Naive B cell (primary cell): ENCODE data around the gene CLDN10. TPM values are rescaled to one million over a fixed set of nuclear protein-coding genes. Genes with fewer than 3 reads are reported as not detected.

Experiments
- ATAC-seq, 2 donors: fragments of 150-1000 bp; cut with Tn5 transposase; 2 replicates each; pipeline ENCODE4 v1.10.0; 2021; ENCODE audit warnings: low read depth in 2 of 2, mild to moderate bottlenecking in 2 of 2, moderate library complexity in 2 of 2
- DNase-seq: peaks from one replicate; pipeline ENCODE4 v3.0.0; 2022
- H3K27ac Mint-ChIP-seq, 6 donors: one replicate each; pipeline ENCODE4 v1.8.0; 2020 to 2022; ENCODE audit warnings: mild to moderate bottlenecking in 6 of 6, mixed read lengths in 6 of 6, moderate library complexity in 5 of 6, inconsistent platforms in 2 of 6
- H3K27me3 Mint-ChIP-seq, 3 donors: one replicate each; pipeline ENCODE4 v1.8.0; 2021 to 2022; ENCODE audit warnings: mixed read lengths in 3 of 3, mild to moderate bottlenecking in 1 of 3
- H3K36me3 Mint-ChIP-seq, 2 donors: one replicate each; pipeline ENCODE4 v1.8.0; 2020 to 2022; ENCODE audit warnings: mixed read lengths in 2 of 2, inconsistent platforms in 1 of 2, mild to moderate bottlenecking in 1 of 2
- H3K4me1 Mint-ChIP-seq, 3 donors: one replicate each; pipeline ENCODE4 v1.8.0; 2020 to 2022; ENCODE audit warnings: mixed read lengths in 3 of 3, inconsistent platforms in 1 of 3, mild to moderate bottlenecking in 1 of 3, moderate library complexity in 1 of 3
- H3K4me3 Mint-ChIP-seq, 8 donors: one replicate each; pipeline ENCODE4 v1.8.0; 2020 to 2022; ENCODE audit warnings: mild to moderate bottlenecking in 8 of 8, mixed read lengths in 8 of 8, moderate library complexity in 8 of 8, inconsistent platforms in 2 of 8
- H3K9me3 Mint-ChIP-seq, 7 donors: one replicate each; pipeline ENCODE4 v1.8.0; 2020 to 2022; ENCODE audit warnings: mixed read lengths in 7 of 7, mild to moderate bottlenecking in 5 of 7, inconsistent platforms in 2 of 7, moderate library complexity in 1 of 7
- polyA plus RNA-seq, 6 donors: library from polyadenylated mRNA; unstranded; fragments of 300-500 nt; fragmentation: Illumina TruSeq; gene quantifications; one replicate each; pipeline ENCODE4 v1.2.3, GENCODE V29; 2021; ENCODE audit warnings: low read depth in 6 of 6

Gene CLDN10
- polyA plus RNA-seq, 6 donors from 2014 or later, result not detected

GRCh38 chr13:95523598-95523997, 28.9 kb upstream of the CLDN10 start:
- H3K27ac Mint-ChIP-seq, result no peak overlapping the region
- H3K4me1 Mint-ChIP-seq, result no peaks in the 10 kb centered on the region
- H3K36me3 Mint-ChIP-seq, result peaks cover 0 to 7% of the 10 kb centered on the region in 2 donors
- DNase-seq (no peak), ATAC-seq (no peak)
- H3K27me3 Mint-ChIP-seq, result peaks cover 10 to 19% (median 14%) of the 10 kb centered on the region in 3 donors
- H3K4me3 Mint-ChIP-seq, result no peak overlapping the region
- H3K9me3 Mint-ChIP-seq, result peaks cover 5 to 31% (median 8%) of the 10 kb centered on the region in 7 donors

GRCh38 chr13:95524264-95524901, 28.1 kb upstream of the CLDN10 start:
- Mint-ChIP-seq H3K27me3 (peaks cover 10 to 16% (median 14%) of the 10 kb centered on the region in 3 donors), H3K4me3 (no peak overlapping the region), H3K4me1 (no peaks in the 10 kb centered on the region), H3K36me3 (peaks cover 0 to 7% of the 10 kb centered on the region in 2 donors), H3K27ac (no peak overlapping the region), H3K9me3 (peaks cover 5 to 29% (median 9%) of the 10 kb centered on the region in 7 donors)
- DNase-seq, result no peak
- no peak for ATAC-seq

GRCh38 chr13:95527955-95528354, 24.6 kb upstream of the CLDN10 start:
- Mint-ChIP-seq H3K4me1 (no peaks in the 10 kb centered on the region), H3K36me3 (peaks cover 0 to 7% of the 10 kb centered on the region in 2 donors), H3K27me3 (peaks cover 10 to 18% (median 14%) of the 10 kb centered on the region in 3 donors), H3K4me3 (no peak overlapping the region), H3K9me3 (peaks cover 0 to 12% (median 7%) of the 10 kb centered on the region in 7 donors), H3K27ac (no peak overlapping the region)
- ATAC-seq (no peak), DNase-seq (no peak)

- Mint-ChIP-seq H3K27me3 (peaks cover 26 to 27% (median 26%) of the 10 kb centered on the region in 3 donors), H3K27ac (no peak overlapping the region), H3K4me3 (no peak overlapping the region), H3K36me3 (peaks cover 0 to 7% of the 10 kb centered on the region in 2 donors), H3K9me3 (peaks cover 0 to 12% (median 7%) of the 10 kb centered on the region in 7 donors), H3K4me1 (no peaks in the 10 kb centered on the region)
- ATAC-seq (no peak), DNase-seq (no peak)
These were observed 22.3 kb upstream of the CLDN10 start for GRCh38 chr13:95530178-95530577.

- Mint-ChIP-seq H3K27me3 (peaks cover 21 to 24% (median 23%) of the 10 kb centered on the region in 3 donors), H3K36me3 (no peaks in the 10 kb centered on the region), H3K4me1 (no peaks in the 10 kb centered on the region), H3K27ac (peak overlapping the region in 1 of 6 donors; percentile 77), H3K9me3 (peaks cover 0 to 2% (median 0%) of the 10 kb centered on the region in 7 donors), H3K4me3 (no peak overlapping the region)
- no peak for ATAC-seq
- no peak for DNase-seq
These were observed 18.9 kb upstream of the CLDN10 start for GRCh38 chr13:95533545-95534160.

GRCh38 chr13:95535243-95535642, 17.3 kb upstream of the CLDN10 start:
- Mint-ChIP-seq H3K36me3 (no peaks in the 10 kb centered on the region), H3K27ac (no peak overlapping the region), H3K9me3 (no peaks in the 10 kb centered on the region), H3K4me1 (no peaks in the 10 kb centered on the region), H3K27me3 (peaks cover 21 to 24% (median 24%) of the 10 kb centered on the region in 3 donors), H3K4me3 (no peak overlapping the region)
- ATAC-seq, result no peak
- DNase-seq, result no peak

- DNase-seq (no peak), ATAC-seq (no peak)
- H3K36me3 Mint-ChIP-seq, result no peaks in the 10 kb centered on the region
- no peak overlapping the region for H3K27ac Mint-ChIP-seq
- no peaks in the 10 kb centered on the region for H3K4me1 Mint-ChIP-seq
- no peak overlapping the region for H3K4me3 Mint-ChIP-seq
- no peaks in the 10 kb centered on the region for H3K9me3 Mint-ChIP-seq
- H3K27me3 Mint-ChIP-seq, result peaks cover 24 to 27% (median 26%) of the 10 kb centered on the region in 3 donors
These were observed 15.8 kb upstream of the CLDN10 start for GRCh38 chr13:95536632-95537241.

- Mint-ChIP-seq H3K9me3 (no peaks in the 10 kb centered on the region), H3K27ac (no peak overlapping the region), H3K4me3 (no peak overlapping the region)
These were observed 11.6 kb upstream of the CLDN10 start for GRCh38 chr13:95540888-95541287.

GRCh38 chr13:95541308-95541707, 11.2 kb upstream of the CLDN10 start:
- Mint-ChIP-seq H3K27ac (no peak overlapping the region), H3K4me1 (no peaks in the 10 kb centered on the region), H3K4me3 (no peak overlapping the region), H3K36me3 (no peaks in the 10 kb centered on the region), H3K9me3 (no peaks in the 10 kb centered on the region), H3K27me3 (peaks cover 0 to 9% (median 6%) of the 10 kb centered on the region in 3 donors)
- DNase-seq (no peak), ATAC-seq (no peak)

More at GRCh38 chr13:95540888-95541287, 11.6 kb upstream of the CLDN10 start:
- DNase-seq, result no peak
- Mint-ChIP-seq H3K27me3 (peaks cover 1 to 9% (median 7%) of the 10 kb centered on the region in 3 donors), H3K4me1 (no peaks in the 10 kb centered on the region), H3K36me3 (no peaks in the 10 kb centered on the region)
- no peak for ATAC-seq

GRCh38 chr13:95541911-95542474, 10.5 kb upstream of the CLDN10 start:
- Mint-ChIP-seq H3K4me3 (no peak overlapping the region), H3K36me3 (no peaks in the 10 kb centered on the region), H3K4me1 (no peaks in the 10 kb centered on the region), H3K9me3 (no peaks in the 10 kb centered on the region), H3K27me3 (peaks cover 4 to 9% (median 7%) of the 10 kb centered on the region in 3 donors), H3K27ac (no peak overlapping the region)
- no peak for ATAC-seq
- DNase-seq, result no peak

GRCh38 chr13:95544293-95544692, 8.2 kb upstream of the CLDN10 start:
- Mint-ChIP-seq H3K9me3 (no peaks in the 10 kb centered on the region), H3K27me3 (peaks cover 12 to 21% (median 14%) of the 10 kb centered on the region in 3 donors), H3K27ac (no peak overlapping the region), H3K36me3 (no peaks in the 10 kb centered on the region), H3K4me1 (no peaks in the 10 kb centered on the region), H3K4me3 (no peak overlapping the region)
- ATAC-seq (no peak), DNase-seq (no peak)

- Mint-ChIP-seq H3K36me3 (no peaks in the 10 kb centered on the region), H3K9me3 (peaks cover 0 to 10% (median 0%) of the 10 kb centered on the region in 7 donors), H3K4me1 (peaks cover 0 to 2% (median 0%) of the 10 kb centered on the region in 3 donors), H3K27ac (peak overlapping the region in 1 of 6 donors; percentile 24), H3K4me3 (peak overlapping the region in 1 of 8 donors; percentile 48), H3K27me3 (peaks cover 31 to 38% (median 35%) of the 10 kb centered on the region in 3 donors)
- DNase-seq (no peak), ATAC-seq (no peak)
These were observed 5.6 kb upstream of the CLDN10 start for GRCh38 chr13:95546919-95547318.

- DNase-seq, result no peak
- H3K9me3 Mint-ChIP-seq, result peaks cover 0 to 10% (median 0%) of the 10 kb centered on the region in 7 donors
- H3K4me1 Mint-ChIP-seq, result peaks cover 0 to 3% (median 0%) of the 10 kb centered on the region in 3 donors
- no peak for ATAC-seq
- H3K36me3 Mint-ChIP-seq, result no peaks in the 10 kb centered on the region
- no peak overlapping the region for H3K4me3 Mint-ChIP-seq
- no peak overlapping the region for H3K27ac Mint-ChIP-seq
- peaks cover 33 to 40% (median 36%) of the 10 kb centered on the region in 3 donors for H3K27me3 Mint-ChIP-seq
These were observed 4.9 kb upstream of the CLDN10 start for GRCh38 chr13:95547531-95548167.
